CD4-positive, alpha-beta T cell treated with Interleukin-21 for 1 hour (primary cell): ENCODE results near the gene LSM5.

Experiments used
- DNase-seq: peaks from one replicate; pipeline ENCODE4 v3.0.0-alpha.2; 2020

Gene LSM5

DNA sequence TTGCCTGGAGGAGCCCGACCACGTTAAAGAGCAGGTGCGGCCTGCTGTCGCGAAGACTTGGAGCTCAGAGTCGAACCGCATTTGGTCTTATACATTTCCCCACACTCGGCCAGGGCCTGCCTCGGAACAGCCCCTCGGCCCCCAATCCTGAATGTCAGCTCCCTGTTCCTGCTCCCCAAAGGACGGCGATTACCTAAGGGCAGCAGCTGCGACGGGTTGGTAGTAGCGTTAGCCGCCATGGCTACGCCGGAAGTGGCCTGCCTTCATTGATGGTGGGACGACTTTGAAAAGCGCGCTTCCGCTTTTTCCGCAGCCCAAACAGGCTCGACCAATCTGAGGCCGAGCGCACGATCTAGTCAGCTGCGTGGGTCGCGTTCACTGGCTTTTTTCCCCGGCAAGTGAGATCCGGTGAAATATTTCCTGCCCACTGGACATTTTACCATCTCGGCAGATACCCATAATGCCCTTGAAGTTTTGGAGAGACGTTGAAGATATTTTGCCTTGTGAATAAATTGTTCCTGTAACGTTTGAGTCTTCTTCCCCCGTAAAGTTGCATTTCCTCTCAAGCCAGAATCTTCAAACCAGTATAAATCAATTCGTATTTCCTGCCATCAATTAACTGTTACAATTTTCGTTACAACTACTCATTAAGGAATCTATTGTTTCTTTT lies at the start of gene LSM5:
Gene LSM5 (minus strand): TSS at position 254 of the 670 bp plus-strand sequence. CDS start 15 bp downstream, at position 239.
- DNase-seq, result peak; percentile 93

DNA sequence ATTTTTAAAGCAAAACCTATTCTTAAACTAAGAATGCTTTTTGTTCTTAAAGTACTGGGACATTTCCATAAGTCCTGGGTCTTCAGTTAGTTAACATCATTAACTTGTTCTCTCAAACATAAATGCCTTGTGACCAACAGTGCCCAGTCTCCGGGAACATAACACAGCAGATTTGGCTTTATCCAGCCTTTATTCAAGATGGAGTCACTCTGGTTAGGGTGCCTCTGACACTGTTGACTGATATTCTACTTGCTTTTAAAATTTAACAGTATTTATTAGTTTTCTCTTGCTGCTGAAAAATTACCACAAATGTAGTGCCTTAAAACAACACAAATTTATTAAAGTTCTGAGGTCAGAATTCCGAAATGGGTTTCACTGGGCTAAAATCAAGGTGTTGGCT lies 49.2 kb upstream of the LSM5 start:
- no peak for DNase-seq

DNA sequence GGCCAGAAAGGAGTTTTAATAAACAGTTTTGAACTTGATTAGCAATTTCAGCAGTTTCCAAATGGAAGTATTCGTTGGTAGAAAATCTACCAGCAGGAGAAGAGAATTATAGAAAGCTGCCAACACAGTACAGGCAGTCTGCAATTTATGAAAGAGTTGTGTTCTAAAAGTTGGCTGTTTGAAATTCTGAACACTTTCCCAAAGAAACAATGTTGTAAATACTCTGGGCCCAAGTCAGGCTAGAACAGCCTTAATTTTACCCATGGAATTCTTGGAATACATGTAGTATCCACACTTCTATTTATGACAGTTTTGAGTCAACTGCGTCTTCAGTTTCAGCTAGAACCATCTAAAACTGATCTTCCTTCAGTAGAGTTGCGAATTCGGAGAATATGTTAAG lies 47.6 kb upstream of the LSM5 start:
- no peak for DNase-seq

DNA sequence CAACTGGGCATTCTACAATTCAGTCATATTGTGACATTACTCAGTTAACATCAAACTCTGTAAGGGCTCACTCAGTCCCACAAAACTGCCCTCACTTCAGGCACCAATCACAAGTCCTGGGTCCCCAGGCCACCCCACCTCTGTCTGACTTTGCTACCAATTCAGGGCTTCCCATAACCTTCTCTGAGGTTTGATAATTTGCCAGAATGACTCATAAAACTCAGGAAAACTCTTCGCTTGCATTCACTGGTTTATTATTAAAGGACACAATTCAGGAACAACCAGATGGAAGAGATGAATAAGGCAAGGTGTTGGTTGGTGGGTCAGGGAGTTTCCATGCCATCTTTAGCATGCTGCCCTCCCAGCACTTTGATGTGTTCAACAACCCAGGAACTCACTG lies 46.4 kb upstream of the LSM5 start:
- no peak for DNase-seq

DNA sequence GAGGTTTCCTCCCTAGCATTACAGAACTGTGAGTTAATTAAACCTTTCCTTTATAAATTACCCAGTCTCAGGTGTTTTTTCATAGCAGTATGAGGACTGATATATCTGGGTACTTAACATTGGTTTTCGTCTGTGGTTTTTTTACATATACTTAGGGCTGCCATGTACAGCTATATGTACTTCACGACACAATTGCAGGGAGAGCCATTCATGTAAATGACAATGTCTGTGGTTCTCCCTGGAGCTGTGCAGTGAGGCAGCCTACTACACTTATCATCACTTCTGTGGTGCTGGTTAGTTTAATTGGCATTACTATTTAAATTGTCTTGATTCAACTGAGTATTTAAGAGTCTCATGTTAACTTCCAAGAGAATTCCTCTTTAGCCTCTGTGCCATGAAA lies 45.8 kb upstream of the LSM5 start:
- DNase-seq, result no peak

DNA sequence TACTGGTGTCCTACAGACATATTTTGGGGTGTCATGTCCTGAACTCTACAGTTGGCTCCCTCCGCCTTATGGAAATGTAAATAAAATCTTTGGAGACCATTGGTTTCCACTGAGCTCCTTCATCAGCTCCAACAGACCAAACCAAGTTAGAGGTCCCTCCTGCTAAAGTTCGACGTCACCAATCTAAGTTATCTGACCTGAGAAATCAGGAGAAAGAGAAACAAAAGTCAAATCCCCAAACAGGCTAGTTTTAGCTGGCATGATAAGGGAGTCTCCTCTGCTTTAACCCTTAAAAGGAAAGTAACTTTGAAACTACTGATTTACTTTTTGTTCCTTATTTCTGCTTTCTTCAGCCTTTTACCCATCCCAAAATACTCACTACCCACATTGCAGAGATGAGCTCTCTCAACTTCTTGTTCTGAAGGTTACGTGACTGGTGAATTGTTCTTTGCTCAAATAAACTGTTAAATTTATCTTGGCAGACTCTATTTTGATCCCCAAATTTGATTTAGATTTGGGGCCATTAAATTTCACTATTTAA lies 45.1 kb upstream of the LSM5 start:
- no peak for DNase-seq

DNA sequence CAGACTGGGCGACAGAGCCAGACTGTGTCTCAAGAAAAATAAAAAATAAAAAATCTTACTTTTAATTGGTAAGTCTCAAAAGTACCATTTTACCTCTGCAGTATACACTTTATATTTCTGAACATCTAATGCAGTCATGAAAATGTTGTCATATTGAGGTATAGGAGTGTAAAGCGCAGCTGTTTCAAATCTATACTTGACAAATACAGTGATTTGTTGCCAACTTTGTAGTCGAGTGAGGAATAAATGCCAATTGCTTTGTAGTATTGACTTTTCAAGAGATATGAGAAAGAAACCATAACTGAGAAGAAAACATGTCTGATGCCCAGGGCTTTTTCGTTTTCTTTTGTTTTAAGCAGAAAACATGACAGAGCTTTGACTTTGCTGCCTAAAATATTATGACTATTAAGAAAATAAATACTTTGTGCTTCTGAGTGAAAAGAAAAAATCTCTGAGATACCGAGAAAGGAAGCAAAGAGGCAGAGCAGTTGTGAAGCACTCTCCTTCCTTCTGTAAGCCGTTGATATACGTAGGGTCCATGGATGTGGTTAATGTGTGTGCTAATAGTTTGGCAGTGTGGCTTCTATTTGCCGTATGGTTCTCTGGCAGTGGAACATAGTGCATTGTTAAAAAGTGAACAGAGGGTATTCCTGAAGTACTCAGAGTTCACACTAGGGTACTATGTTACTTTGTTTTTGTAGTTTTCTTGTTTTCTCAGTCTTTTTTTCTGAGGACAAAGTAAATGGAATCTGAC lies 43.3 kb upstream of the LSM5 start:
- no peak for DNase-seq

DNA sequence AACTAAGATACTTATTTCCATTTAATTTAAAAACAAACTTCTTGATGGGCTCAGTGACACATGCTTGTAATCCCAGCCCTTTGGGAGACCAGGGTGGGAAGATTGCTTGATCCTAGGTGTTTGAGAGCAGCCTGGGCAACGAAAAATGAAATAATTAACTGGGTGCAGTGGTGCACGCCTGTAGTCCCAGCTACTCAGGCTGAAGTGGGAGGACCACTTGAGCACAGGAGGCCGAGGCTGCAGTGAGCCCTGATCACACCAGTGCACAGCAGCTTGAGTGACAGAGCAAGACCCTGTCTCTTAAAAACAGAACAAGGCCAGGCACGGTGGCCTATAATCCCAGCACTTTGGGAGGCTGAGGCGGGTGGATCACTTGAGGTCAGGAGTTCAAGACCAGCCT lies 42.5 kb upstream of the LSM5 start:
- no peak for DNase-seq

DNA sequence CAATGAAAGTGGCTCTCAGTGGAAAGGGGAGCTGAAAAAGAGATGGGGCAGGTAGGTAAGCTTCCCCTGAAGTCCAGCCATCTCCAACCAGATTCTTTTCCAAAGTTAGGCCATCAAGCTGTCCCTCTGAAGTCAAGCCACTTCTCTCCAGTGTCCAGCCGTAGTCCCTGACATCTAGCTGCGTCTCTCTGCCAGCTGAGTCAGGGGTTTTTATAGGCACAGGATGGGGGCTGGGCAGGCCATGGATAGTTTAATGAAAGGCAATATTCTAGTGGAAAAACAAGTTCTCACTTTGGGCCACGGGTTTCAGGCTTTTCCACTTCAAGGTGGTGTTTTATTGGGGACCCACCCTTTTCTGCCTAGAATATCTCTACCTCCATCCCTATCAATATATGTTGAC lies 41.9 kb upstream of the LSM5 start:
- no peak for DNase-seq

DNA sequence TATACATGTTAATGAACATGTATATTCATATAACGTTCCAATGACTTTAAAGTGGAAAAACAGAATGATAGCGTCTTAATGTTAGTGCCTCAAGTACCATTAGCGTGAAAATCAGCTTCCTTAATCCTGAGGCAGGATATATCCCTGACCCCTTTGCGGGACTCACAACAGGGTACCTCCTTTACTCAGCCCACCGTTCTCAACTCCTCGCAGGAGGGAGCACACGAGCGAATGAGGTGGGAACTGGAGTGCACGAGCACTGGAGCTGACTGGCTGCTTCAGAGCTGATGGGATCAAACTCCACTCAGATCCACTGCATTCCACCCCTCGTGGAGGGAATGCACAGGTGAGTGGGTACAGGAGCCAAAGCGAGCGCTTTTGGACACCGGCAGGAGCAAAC lies 41.2 kb upstream of the LSM5 start:
- no peak for DNase-seq

DNA sequence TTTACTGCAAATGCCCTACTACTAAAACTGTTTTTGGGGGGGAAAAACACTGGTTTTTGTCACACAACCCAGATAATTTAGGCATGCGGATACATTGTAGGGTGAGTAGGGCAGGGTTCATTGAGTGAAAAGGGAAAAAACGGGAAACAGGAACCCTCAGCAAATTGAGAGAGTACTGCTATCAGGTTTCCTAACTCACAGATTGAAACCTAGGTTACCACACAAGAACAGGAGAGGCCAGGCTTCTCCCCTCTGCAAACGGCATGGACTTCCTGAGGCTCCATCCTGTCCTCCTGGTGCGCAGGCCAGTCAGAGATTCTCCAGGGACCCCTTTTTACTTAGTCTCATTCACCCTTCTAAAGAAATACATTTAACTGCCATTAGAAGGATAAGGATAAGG lies 35.7 kb upstream of the LSM5 start:
- no peak for DNase-seq

DNA sequence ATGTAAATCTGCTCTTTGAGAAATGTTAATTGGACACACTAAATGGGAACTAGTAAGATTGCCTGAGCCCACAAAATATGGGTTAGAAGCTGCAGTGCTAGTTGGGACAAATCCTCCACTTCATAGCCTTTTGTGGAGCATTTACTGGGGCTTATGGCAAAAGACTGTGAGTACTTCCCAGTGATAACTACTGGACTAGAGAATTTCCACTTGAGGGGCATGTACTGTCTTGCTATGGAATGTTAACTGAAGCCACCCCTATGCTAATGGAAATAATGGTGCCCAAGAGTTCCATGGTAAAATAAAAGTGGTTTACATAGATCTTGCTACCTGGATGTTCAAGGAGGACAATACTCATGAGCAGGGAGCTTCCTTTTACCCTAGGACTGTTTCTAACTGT lies 34.5 kb upstream of the LSM5 start:
- DNase-seq, result no peak

DNA sequence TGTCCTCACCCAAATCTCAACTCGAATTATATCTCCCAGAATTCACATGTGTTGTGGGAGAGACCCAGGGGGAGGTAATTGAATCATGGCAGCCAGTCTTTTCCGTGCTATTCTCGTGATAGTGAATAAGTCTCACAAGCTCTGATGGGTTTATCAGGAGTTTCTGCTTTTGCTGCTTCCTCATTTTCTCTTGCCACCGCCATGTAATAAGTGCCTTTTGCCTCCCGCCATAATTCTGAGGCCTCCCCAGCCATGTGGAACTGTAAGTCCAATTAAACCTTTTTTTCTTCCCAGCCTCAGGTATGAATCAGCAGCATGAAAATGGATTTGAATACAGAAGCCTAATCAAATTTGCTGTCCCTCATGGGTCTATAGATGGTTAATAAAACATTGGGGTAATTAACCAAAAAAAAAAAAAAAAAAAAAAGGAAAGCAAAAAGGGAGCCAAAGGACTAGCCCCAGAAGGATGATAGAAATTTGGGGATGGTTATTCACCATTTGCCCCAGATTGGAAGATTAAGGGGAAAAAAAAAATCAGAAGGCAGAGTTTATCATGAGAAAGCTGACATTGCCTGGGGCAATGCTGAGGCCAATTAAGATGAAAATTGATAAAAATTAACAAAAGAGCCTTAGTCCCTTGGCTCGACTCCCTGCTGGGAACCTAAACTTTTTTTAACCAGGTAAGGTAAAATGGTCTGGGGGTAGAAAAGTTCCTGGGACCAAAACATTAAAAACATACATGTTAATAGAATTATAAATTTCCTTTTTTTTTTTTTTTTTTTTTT lies 32.8 kb upstream of the LSM5 start:
- no peak for DNase-seq

DNA sequence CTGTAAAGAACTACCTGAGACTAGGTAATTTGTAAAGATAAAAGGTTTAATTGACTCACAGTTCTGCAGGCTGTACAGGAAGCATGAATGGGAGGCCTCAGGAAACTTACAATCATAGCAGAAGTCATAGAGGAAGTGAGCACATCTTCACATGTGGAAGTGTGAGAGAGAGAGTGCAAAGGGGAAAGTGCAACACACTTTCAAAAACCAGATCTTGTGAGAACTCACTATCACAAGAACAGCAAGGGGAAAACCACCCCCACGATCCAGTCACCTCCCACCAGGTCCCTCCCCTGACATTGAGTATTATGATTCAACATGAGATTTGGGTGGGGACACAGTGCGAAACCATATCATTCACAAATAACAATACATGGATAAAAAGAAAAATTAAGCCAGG lies 29.6 kb upstream of the LSM5 start:
- DNase-seq, result no peak

DNA sequence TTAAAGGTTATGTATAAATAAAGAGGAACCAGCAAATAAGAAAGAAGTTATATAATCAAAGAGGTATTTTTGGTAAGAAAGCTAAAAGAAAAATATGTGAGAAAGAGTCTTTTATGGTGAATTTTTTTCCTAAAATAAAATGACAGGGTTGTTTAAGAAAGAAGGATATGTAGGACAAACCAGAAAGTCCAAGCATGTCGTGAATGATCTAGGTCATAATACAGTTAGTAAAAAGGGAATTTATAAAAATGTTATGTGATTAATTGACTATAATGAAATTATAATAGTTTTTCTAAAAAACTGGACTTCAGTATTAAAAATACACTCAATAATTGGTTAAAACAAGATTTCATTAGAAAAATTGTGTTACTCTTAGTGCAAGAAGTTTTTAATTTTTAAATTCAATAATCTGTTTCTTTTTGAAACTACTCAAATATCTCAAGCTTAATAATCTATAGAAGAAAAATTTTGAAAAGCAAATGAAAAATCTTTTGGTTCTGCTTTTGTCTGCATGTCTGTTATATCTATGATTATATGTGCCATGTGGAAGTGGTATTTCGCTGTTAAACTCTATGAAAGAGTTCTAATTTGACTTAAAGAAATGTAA lies 28.5 kb upstream of the LSM5 start:
- DNase-seq, result no peak

DNA sequence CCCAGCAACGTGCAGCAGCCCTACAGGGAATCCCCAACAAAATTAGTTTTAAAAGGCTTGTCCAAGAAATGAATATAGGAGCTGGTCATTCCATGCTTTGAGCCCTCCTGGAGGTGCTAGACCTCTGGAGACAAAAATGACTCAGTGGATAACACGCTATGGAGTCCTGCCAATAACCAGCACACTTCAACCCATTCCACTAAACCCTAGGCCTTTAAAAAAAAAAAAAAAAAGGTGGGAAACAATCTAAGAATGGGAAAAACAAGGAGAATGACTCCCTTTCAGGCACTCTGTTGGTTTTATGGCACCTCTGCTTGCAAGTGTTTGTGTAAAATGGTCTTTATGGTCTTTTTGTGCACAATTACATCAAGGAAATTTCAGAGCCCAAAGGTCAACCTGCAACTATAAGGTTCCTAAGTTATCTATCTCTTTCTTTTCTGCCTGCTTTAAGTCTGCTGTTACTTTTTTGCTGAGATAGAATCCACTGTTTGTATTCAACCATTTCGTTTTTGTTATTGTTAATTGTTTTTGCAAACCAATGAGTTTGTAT lies 26.4 kb upstream of the LSM5 start:
- no peak for DNase-seq

DNA sequence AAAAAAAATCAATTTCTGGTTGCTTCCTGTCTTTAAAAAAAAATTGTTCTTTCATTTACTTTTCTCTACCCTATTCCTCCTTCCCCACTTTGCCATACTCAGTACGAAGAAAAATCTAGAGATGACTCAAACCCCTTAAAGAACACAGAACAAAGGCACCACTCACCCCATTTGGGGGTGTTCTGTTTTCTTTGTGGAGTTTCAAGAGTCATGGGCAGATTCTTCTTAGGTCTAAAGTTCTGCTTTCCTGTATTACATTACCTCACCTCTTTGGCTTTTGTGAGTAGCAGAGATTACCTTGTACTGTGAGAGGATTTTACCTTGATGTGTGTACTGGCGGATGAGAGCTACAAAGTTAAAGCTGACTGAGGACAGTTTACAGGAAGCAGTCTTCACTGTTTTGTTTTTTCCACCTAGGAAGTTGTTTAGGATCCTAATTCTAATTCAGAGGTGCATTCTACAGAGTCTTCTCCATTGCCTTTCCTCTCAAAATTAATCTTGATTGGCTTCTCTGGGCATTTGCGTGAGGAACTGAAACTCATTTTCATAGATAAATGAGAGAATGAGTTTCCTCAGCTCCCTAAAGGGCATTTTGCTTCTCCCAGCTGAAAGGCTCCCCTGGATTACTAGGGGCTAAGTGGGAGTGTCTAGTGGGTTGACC lies 25.8 kb upstream of the LSM5 start:
- no peak for DNase-seq

DNA sequence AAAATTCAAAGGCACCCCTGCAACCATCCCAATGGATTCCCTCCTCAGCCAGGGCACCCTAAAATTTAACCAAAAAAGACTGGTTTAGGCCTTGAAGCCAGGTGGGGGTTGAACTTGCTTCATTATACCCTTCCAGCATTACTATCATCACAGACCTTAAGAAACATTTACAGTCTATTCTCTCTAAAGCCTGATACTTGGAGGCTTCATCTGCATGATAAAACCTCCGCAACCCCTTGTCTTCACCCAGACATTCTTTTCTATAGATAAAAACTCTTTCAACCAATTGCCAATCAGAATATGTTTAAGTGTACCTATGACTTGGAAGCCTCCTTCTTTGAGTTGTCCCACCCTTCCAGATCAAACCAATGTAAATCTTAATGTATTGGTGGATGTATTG lies 23.0 kb upstream of the LSM5 start:
- DNase-seq, result no peak

DNA sequence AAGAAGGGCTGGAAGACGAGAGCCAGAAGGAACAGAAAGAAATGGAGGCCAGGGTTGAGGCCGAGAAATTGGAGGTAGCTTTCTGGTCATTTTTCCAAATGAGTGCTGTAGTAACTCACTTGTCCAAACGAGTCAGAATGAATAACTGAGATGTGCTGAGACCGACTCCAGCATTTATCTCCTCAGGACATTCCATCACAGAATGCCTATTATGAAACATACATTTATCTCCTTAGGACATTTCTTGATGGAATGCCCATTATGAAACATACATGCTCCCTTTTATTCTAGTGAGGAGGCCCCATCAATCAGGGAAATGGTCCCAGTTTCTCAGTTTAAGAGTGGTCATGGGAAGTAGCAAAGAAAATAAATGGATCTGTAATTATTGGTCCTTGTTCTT lies 21.6 kb upstream of the LSM5 start:
- no peak for DNase-seq

DNA sequence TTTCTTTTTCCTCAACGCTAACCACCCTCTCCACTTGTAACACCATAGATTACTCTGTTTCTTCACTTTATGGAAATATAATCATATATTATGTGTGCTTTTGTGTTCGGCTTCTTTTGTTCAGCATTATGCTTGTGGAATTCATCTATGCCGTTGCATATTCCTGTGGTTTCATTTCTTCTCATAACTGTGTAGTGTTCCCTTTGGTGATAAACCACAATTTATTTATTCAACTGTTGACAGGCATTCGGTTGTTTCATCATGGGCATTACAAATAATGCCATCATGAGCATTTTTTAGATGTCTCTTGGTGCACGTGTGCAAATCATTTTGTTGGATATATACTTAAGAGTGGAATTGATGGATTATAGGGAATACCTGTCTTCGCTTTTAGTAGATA lies 17.2 kb upstream of the LSM5 start:
- DNase-seq, result no peak

DNA sequence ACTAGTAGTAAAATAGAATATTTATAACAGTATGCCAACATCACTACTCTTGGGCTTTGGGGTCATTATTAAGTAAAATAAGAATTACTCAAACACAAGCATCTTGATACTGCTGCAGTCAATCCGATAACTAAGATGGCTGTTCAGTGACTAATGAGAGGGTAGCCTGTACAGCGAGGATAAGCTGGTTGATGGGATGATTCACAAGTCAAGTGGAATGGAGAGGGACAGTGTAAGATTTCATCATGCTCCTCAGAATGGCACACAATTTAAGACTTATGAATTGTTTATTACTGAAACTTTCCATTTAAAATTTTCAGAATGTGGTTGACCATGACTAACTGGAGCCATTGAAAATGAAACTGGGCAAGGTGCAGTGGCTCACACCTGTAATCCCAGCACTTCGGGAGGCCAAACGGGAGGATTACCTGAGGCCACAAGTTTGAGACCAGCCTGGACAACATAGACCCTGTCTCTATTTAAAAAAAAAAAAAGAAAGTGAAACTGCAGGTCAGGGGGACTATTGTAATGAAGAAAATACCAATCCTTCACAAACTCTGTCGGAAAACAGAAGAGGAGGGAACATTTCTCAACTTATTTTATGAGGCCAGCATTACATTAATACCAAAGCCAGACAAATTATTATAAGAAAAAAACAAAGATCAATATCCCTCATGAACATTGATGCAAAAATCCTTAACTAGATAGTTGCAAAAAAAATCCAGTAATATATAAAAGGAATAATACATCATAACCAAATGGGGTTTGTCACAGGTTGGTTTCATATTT lies 16.3 kb upstream of the LSM5 start:
- DNase-seq, result no peak

DNA sequence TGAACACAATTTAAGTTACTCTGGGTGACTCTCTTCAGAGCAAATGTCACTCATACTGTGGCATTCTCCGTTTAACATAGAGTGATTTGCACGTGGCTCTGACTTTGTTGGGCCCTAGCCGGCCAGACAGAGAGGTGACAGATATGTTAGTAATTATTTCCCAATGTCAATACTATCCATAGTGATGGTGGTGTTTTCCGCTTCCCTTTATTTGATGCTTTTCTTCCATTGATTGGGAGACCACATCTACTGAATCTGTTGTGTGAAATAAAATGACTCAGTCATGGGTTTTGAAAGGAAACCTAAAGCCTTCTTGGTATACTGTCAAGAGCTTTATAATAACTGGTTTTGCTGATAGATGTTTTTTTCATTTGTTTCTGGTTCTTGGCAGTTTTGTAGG lies 12.5 kb upstream of the LSM5 start:
- DNase-seq, result no peak
